ENCODE measurements around the gene ADGRV1.

DNA sequence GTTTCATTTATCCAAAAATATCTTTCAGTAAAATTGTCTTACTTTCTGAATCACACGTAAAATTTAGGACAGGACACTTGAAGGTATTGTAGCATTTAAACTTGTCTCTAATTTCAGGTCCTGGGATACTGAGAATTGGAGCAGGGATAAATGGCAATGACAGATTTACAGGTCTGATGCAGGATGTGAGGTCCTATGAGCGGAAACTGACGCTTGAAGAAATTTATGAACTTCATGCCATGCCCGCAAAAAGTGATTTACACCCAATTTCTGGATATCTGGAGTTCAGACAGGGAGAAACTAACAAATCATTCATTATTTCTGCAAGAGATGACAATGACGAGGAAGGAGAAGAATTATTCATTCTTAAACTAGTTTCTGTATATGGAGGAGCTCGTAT lies 99.2 kb downstream of the ADGRV1 start:
- TF ChIP-seq, protein P1, sequence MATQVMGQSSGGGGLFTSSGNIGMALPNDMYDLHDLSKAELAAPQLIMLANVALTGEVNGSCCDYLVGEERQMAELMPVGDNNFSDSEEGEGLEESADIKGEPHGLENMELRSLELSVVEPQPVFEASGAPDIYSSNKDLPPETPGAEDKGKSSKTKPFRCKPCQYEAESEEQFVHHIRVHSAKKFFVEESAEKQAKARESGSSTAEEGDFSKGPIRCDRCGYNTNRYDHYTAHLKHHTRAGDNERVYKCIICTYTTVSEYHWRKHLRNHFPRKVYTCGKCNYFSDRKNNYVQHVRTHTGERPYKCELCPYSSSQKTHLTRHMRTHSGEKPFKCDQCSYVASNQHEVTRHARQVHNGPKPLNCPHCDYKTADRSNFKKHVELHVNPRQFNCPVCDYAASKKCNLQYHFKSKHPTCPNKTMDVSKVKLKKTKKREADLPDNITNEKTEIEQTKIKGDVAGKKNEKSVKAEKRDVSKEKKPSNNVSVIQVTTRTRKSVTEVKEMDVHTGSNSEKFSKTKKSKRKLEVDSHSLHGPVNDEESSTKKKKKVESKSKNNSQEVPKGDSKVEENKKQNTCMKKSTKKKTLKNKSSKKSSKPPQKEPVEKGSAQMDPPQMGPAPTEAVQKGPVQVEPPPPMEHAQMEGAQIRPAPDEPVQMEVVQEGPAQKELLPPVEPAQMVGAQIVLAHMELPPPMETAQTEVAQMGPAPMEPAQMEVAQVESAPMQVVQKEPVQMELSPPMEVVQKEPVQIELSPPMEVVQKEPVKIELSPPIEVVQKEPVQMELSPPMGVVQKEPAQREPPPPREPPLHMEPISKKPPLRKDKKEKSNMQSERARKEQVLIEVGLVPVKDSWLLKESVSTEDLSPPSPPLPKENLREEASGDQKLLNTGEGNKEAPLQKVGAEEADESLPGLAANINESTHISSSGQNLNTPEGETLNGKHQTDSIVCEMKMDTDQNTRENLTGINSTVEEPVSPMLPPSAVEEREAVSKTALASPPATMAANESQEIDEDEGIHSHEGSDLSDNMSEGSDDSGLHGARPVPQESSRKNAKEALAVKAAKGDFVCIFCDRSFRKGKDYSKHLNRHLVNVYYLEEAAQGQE (IDR thresholded peaks at IDR 0.05; ENCODE audit: low read depth) = no peak
- TF ChIP-seq YY1 (IDR thresholded peaks at IDR 0.05; ENCODE audit: low read depth) = no peak
- no peak for TF ChIP-seq EGR1 (IDR thresholded peaks at IDR 0.05)
- TF ChIP-seq FOXM1 (IDR thresholded peaks at IDR 0.05; ENCODE audit: borderline replicate concordance, low read depth) = no peak
- no peak for TF ChIP-seq EP300 (IDR thresholded peaks at IDR 0.05; ENCODE audit: borderline replicate concordance)
- TF ChIP-seq TAF1 (IDR thresholded peaks at IDR 0.05; ENCODE audit: low read depth) = no peak
- TF ChIP-seq NFIC (IDR thresholded peaks at IDR 0.05) = no peak
- TF ChIP-seq CEBPB (IDR thresholded peaks at IDR 0.05) = no peak
- TF ChIP-seq, protein P2, sequence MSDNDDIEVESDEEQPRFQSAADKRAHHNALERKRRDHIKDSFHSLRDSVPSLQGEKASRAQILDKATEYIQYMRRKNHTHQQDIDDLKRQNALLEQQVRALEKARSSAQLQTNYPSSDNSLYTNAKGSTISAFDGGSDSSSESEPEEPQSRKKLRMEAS (IDR thresholded peaks at IDR 0.05) = no peak
- no peak for TF ChIP-seq ZBTB7A (IDR thresholded peaks at IDR 0.05; ENCODE audit: low read depth)
